ENCODE data around the gene RER1.

GRCh38 chr1:2435746-2436355 lies 44.2 kb downstream of the RER1 start:
- no peak for TF ChIP-seq CTCF (IDR thresholded peaks at IDR 0.05)
- no peak for TF ChIP-seq POLR2A (IDR thresholded peaks at IDR 0.05)

Data from heart left ventricle (tissue), 13 donors.